Measurements from ENCODE around the gene SPIN1.

SPIN1 gene

GRCh38 chr9:88437210-88438146 lies 49.2 kb downstream of the SPIN1 start:
- DNase-seq = no peak

- no peak for DNase-seq
Measured at GRCh38 chr9:88438811-88439210, 50.6 kb downstream of the SPIN1 start.

- DNase-seq = no peak
Measured at GRCh38 chr9:88441301-88442007, 53.2 kb downstream of the SPIN1 start.

GRCh38 chr9:88443480-88444113 lies 55.4 kb downstream of the SPIN1 start:
- no peak for DNase-seq

- no peak for DNase-seq
Measured at GRCh38 chr9:88446728-88447127, 58.5 kb downstream of the SPIN1 start.

- DNase-seq = no peak
Measured at GRCh38 chr9:88447431-88447830, 59.2 kb downstream of the SPIN1 start.

- no peak for DNase-seq
Measured at GRCh38 chr9:88451160-88451559, 62.9 kb downstream of the SPIN1 start.

- DNase-seq = peak; percentile 47
Measured at GRCh38 chr9:88458716-88459465, 70.6 kb downstream of the SPIN1 start.

GRCh38 chr9:88460587-88461332 lies 72.5 kb downstream of the SPIN1 start:
- DNase-seq = no peak

GRCh38 chr9:88462191-88462590 lies 73.9 kb downstream of the SPIN1 start:
- DNase-seq = no peak

GRCh38 chr9:88464851-88465250 lies 76.6 kb downstream of the SPIN1 start:
- DNase-seq = no peak

GRCh38 chr9:88468226-88468625 lies 80.0 kb downstream of the SPIN1 start:
- DNase-seq = no peak

- DNase-seq = peak; percentile 22
Measured at GRCh38 chr9:88476491-88477271, 88.4 kb downstream of the SPIN1 start.

- no peak for DNase-seq
Measured at GRCh38 chr9:88477300-88477751, 89.1 kb downstream of the SPIN1 start.

GRCh38 chr9:88478246-88478645 lies 90.0 kb downstream of the SPIN1 start:
- DNase-seq = no peak

GRCh38 chr9:88481933-88482332 lies 93.7 kb downstream of the SPIN1 start:
- DNase-seq = no peak

- no peak for DNase-seq
Measured at GRCh38 chr9:88488166-88488565, 99.9 kb downstream of the SPIN1 start.

GRCh38 chr9:88494983-88495721 lies 106.9 kb downstream of the SPIN1 start:
- DNase-seq = no peak

- DNase-seq = no peak
Measured at GRCh38 chr9:88497224-88497623, 109.0 kb downstream of the SPIN1 start.

- DNase-seq = no peak
Measured at GRCh38 chr9:88498880-88499279, 110.6 kb downstream of the SPIN1 start.

Measured in femur (tissue), 1 donor.